ENCODE measurements around the gene ZBTB46. TPM values are rescaled to one million over a fixed set of nuclear protein-coding genes. Genes with fewer than 3 reads are reported as not detected.
A peak's percentile ranks its signal among the peaks of the same experiment; 100 is the strongest.

Gene ZBTB46
- total RNA-seq, 1 experiment from 2014 or later: 27.1 TPM

GRCh38 chr20:63740070-63740626, 90.9 kb downstream of the ZBTB46 start:
- no peak overlapping the region for H3K56ac ChIP-seq (ENCODE audit: insufficient read length, low read depth, low read length)
- Mint-ChIP-seq H3K9me3 (no peaks in the 10 kb centered on the region), H3K27ac (no peak overlapping the region), H3K4me1 (peaks cover 0 to 2% of the 10 kb centered on the region in 2 experiments; a peak in 1 of 4 replicates), H3K36me3 (ENCODE audit: insufficient read depth in 1 of 3, low read depth in 3 of 3) (peaks cover 0 to 18% (median 14%) of the 10 kb centered on the region in 3 experiments; a peak in 5 of 7 replicates), H3K4me3 (peak overlapping the region; percentile 65 to 76), H3K27me3 (ENCODE audit: low read depth) (no peaks in the 10 kb centered on the region; the same call in 1 of the 2 replicates)
- no peak overlapping the region for H3K23ac ChIP-seq (ENCODE audit: insufficient read length, low read depth, low read length)
- no peak overlapping the region for H4K91ac ChIP-seq (ENCODE audit: insufficient read length, low read depth, low read length)
- H3K9me3 ChIP-seq (ENCODE audit: control insufficient read depth, low read depth, low read length): no peaks in the 10 kb centered on the region
- TF ChIP-seq CTCF (conservative IDR thresholded peaks at IDR 0.05): no peak
- H3K4me1 ChIP-seq (ENCODE audit: insufficient read depth, low read length): no peaks in the 10 kb centered on the region
- peak overlapping the region; percentile 56 for H3K4me2 ChIP-seq (ENCODE audit: insufficient read depth, insufficient read length, low read length)
- H3K23me2 ChIP-seq (ENCODE audit: insufficient read length, low read depth, low read length, poor library complexity, severe bottlenecking): peaks cover 9% of the 10 kb centered on the region
- no peak overlapping the region for H2BK5ac ChIP-seq (ENCODE audit: insufficient read length, low read length)
- H4K20me1 ChIP-seq (ENCODE audit: control insufficient read depth, insufficient read depth, insufficient read length): no peaks in the 10 kb centered on the region
- no peak overlapping the region for H2BK20ac ChIP-seq (ENCODE audit: low read depth, low read length, poor library complexity, severe bottlenecking)
- H2AK5ac ChIP-seq (ENCODE audit: insufficient read length, low read length): no peak overlapping the region
- no peak overlapping the region for H2BK15ac ChIP-seq (ENCODE audit: low read depth, low read length)
- H3K79me2 ChIP-seq (ENCODE audit: insufficient read depth, low read length): no peaks in the 10 kb centered on the region
- H2BK12ac ChIP-seq (ENCODE audit: insufficient read length, low read depth, low read length): no peak overlapping the region
- no peak overlapping the region for H4K5ac ChIP-seq (ENCODE audit: insufficient read length, low read depth, low read length)
- no peak overlapping the region for H3K18ac ChIP-seq (ENCODE audit: insufficient read length, low read depth, low read length)
- no peak overlapping the region for H3K9ac ChIP-seq (ENCODE audit: extremely low read depth, insufficient read length, low read length)
- H2AFZ ChIP-seq (ENCODE audit: low read length): no peak overlapping the region
- H3K4ac ChIP-seq (ENCODE audit: low read depth, low read length): no peak overlapping the region
- H3K14ac ChIP-seq (ENCODE audit: insufficient read depth, low read length): 0 out of 2 replicates have a peak overlapping the region, but pooled peaks have one; percentile 6
- no peak overlapping the region for H3K27ac ChIP-seq (ENCODE audit: insufficient read length, low read depth, low read length)
- no peaks in the 10 kb centered on the region for H3K27me3 ChIP-seq (ENCODE audit: insufficient read depth, low read length)
- no peaks in the 10 kb centered on the region for H3K79me1 ChIP-seq (ENCODE audit: insufficient read depth, low read depth, low read length, poor library complexity, severe bottlenecking)
- no peak overlapping the region for H4K8ac ChIP-seq (replicated peaks; ENCODE audit: insufficient read length, low read depth, low read length)
- no peak overlapping the region for H2BK120ac ChIP-seq (ENCODE audit: low read depth, low read length, poor library complexity, severe bottlenecking)
- H3T11ph ChIP-seq (ENCODE audit: low read length): no peak overlapping the region
- peak; percentile 32 for DNase-seq
- no CpG with 5 or more reads among the region's 80 CpGs for WGBS (ENCODE audit: extremely low coverage, insufficient read length, low lambda C conversion rate)
